Measurements from ENCODE around the gene ZNF576.

DNA sequence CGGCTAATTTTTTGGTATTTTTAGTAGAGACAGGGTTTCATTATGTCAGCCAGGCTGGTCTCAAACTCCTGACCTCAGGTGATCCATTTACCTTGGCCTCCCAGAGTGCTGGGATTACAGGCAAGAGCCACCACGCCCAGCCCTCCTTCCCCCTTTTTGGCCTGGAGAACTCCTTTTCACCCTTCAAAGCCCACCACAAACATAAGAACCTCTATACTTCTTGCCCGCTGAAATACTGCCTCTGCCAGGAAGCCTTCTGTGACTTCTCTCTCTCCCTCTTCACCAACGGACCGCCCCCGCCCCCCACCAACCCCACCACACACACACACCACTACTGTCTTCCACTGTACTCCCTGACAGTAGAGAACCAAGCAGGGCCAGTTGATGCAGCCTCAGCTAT is 20.6 kb downstream of the ZNF576 start:
- TF ChIP-seq, protein P1, sequence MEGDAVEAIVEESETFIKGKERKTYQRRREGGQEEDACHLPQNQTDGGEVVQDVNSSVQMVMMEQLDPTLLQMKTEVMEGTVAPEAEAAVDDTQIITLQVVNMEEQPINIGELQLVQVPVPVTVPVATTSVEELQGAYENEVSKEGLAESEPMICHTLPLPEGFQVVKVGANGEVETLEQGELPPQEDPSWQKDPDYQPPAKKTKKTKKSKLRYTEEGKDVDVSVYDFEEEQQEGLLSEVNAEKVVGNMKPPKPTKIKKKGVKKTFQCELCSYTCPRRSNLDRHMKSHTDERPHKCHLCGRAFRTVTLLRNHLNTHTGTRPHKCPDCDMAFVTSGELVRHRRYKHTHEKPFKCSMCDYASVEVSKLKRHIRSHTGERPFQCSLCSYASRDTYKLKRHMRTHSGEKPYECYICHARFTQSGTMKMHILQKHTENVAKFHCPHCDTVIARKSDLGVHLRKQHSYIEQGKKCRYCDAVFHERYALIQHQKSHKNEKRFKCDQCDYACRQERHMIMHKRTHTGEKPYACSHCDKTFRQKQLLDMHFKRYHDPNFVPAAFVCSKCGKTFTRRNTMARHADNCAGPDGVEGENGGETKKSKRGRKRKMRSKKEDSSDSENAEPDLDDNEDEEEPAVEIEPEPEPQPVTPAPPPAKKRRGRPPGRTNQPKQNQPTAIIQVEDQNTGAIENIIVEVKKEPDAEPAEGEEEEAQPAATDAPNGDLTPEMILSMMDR (IDR thresholded peaks at IDR 0.05) = no peak
- no peak for TF ChIP-seq POLR2AphosphoS5 (IDR thresholded peaks at IDR 0.05; ENCODE audit: low read depth, low read length)
- no peak for TF ChIP-seq TCF7L2 (IDR thresholded peaks at IDR 0.05; ENCODE audit: low read depth, low read length)
- TF ChIP-seq SIN3A (IDR thresholded peaks at IDR 0.05; ENCODE audit: borderline replicate concordance, insufficient read depth, low read depth, low read length) = no peak
